IMR-90 (cell line): ENCODE results near the gene MICAL3. TPM values are rescaled to one million over a fixed set of nuclear protein-coding genes. Genes with fewer than 3 reads are reported as not detected.

Source experiments
- ATAC-seq: fragments of 200-7000 bp; cut with Tn5 transposase; 2 replicates; pipeline ENCODE4 v1.9.1; 2020; ENCODE audit warnings: low read depth, mild to moderate bottlenecking, moderate library complexity
- BruUV-seq: library from RNA; stranded (reverse); fragments of 400-500 nt; replicated peaks from 2 replicates; lab custom pipeline; 2021; lab: Mats Ljungman, UMichigan
- CTCF ChIA-PET: fragments of 300-600 bp; formaldehyde crosslinking; extraction: SDS; loops from one replicate; lab custom pipeline; 2021; ENCODE audit warnings: antibody characterized with exemption; lab: Yijun Ruan, JAX
- POLR2A ChIA-PET: fragments of 300-600 bp; sonication (Branson Sonifier 250); formaldehyde crosslinking; loops from one replicate; lab custom pipeline; 2022; ENCODE audit warnings: antibody characterized with exemption; ENCODE audit not compliant: unreplicated experiment; lab: Charles Lee
- DNase-seq: peaks from one replicate; pipeline ENCODE4 v3.0.0; 2013
- H2AFZ ChIP-seq: replicated peaks from 2 replicates; pipeline ENCODE3; 2013; ENCODE audit warnings: low read length, mild to moderate bottlenecking; ENCODE audit not compliant: poor library complexity
- H2AK5ac ChIP-seq: 2 replicates; pipeline ENCODE4 v1.6.1; 2013; ENCODE audit warnings: low read depth, low read length, inconsistent platforms
- H2AK9ac ChIP-seq: replicated peaks from 2 replicates; pipeline ENCODE3; 2013; ENCODE audit warnings: mild to moderate bottlenecking, low read depth, low read length, moderate library complexity; ENCODE audit not compliant: poor library complexity
- H2BK120ac ChIP-seq: 2 replicates; pipeline ENCODE4 v1.6.1; 2013; ENCODE audit warnings: low read depth, low read length, inconsistent platforms
- H2BK15ac ChIP-seq: 3 replicates; pipeline ENCODE4 v1.6.1; 2013; ENCODE audit warnings: low read depth, low read length, inconsistent platforms
- H2BK20ac ChIP-seq: 2 replicates; pipeline ENCODE4 v1.6.1; 2013; ENCODE audit warnings: low read depth, mild to moderate bottlenecking, inconsistent platforms, low read length, moderate library complexity
- H2BK5ac ChIP-seq: 2 replicates; pipeline ENCODE4 v1.6.1; 2013; ENCODE audit warnings: mild to moderate bottlenecking, low read depth, low read length, inconsistent platforms; ENCODE audit not compliant: poor library complexity, severe bottlenecking
- H3K14ac ChIP-seq: replicated peaks from 2 replicates; pipeline ENCODE4 v1.6.1; 2013; ENCODE audit warnings: low read depth, low read length, inconsistent platforms
- H3K18ac ChIP-seq: 2 replicates; pipeline ENCODE4 v1.6.1; 2013; ENCODE audit warnings: low read depth, low read length, control low read depth
- H3K23ac ChIP-seq: 2 replicates; pipeline ENCODE4 v1.6.1; 2013; ENCODE audit warnings: low read depth, low read length, inconsistent platforms
- H3K27ac ChIP-seq: 2 replicates; pipeline ENCODE4 v1.5.1; 2013; ENCODE audit warnings: mild to moderate bottlenecking, control low read depth, low read length; ENCODE audit not compliant: insufficient read depth
- H3K27me3 ChIP-seq: 2 replicates; pipeline ENCODE4 v1.6.1; 2013; ENCODE audit warnings: low read length; ENCODE audit not compliant: control insufficient read depth, insufficient read depth
- H3K36me3 ChIP-seq: 2 replicates; pipeline ENCODE4 v1.6.1; 2013; ENCODE audit warnings: low read length, mixed read lengths; ENCODE audit not compliant: control insufficient read depth, insufficient read depth
- H3K4ac ChIP-seq: 2 replicates; pipeline ENCODE4 v1.6.1; 2013; ENCODE audit warnings: low read depth, low read length, inconsistent platforms
- H3K4me1 ChIP-seq: 2 replicates; pipeline ENCODE4 v1.6.1; 2013; ENCODE audit warnings: low read length, mixed read lengths; ENCODE audit not compliant: control insufficient read depth, insufficient read depth
- H3K4me2 ChIP-seq: 2 replicates; pipeline ENCODE4 v1.6.1; 2013; ENCODE audit warnings: low read depth, mild to moderate bottlenecking, control low read depth, low read length, moderate library complexity
- H3K4me3 ChIP-seq: 2 replicates; pipeline ENCODE4 v1.5.1; 2013; ENCODE audit warnings: low read depth, mild to moderate bottlenecking, control low read depth, low read length, moderate library complexity; ENCODE audit not compliant: insufficient read depth
- H3K56ac ChIP-seq: 2 replicates; pipeline ENCODE4 v1.6.1; 2013; ENCODE audit warnings: low read length, inconsistent platforms; ENCODE audit not compliant: insufficient read depth; ENCODE audit errors: extremely low read depth
- H3K79me1 ChIP-seq, 2 experiments: 2 replicates each; pipeline ENCODE4 v1.6.1; 2013; ENCODE audit warnings: low read length in 2 of 2, inconsistent platforms in 1 of 2, low read depth in 1 of 2
- H3K9ac ChIP-seq: 2 replicates; pipeline ENCODE4 v1.6.1; 2013; ENCODE audit warnings: low read depth, low read length, control low read depth
- H3K9me1 ChIP-seq: 2 replicates; pipeline ENCODE4 v1.6.1; 2013; ENCODE audit warnings: low read length, inconsistent platforms; ENCODE audit not compliant: insufficient read depth
- H3K9me3 ChIP-seq: 2 replicates; pipeline ENCODE4 v1.6.1; 2013; ENCODE audit warnings: low read length; ENCODE audit not compliant: control insufficient read depth, insufficient read depth
- H4K20me1 ChIP-seq: 2 replicates; pipeline ENCODE4 v1.6.1; 2013; ENCODE audit warnings: low read length, inconsistent platforms; ENCODE audit not compliant: insufficient read depth
- H4K5ac ChIP-seq: 2 replicates; pipeline ENCODE4 v1.6.1; 2013; ENCODE audit warnings: mild to moderate bottlenecking, low read depth, low read length, control low read depth
- H4K8ac ChIP-seq, 2 experiments: 2 replicates each; pipeline ENCODE4 v1.6.1; 2013; ENCODE audit warnings: low read depth in 2 of 2, low read length in 2 of 2, control low read depth in 1 of 2, inconsistent platforms in 1 of 2
- H4K91ac ChIP-seq: 2 replicates; pipeline ENCODE4 v1.6.1; 2013; ENCODE audit warnings: low read depth, low read length, inconsistent platforms; ENCODE audit not compliant: insufficient read depth
- BHLHE40 ChIP-seq: fragments of 150-350 bp; IDR thresholded peaks from 2 replicates; pipeline ENCODE4 v1.6.1; 2016; ENCODE audit warnings: mild to moderate bottlenecking, low read depth, low read length
- CEBPB ChIP-seq: IDR thresholded peaks from 2 replicates; pipeline ENCODE4 v1.6.1; 2012; ENCODE audit warnings: low read depth, low read length, improper control_type of control experiment
- CHD1 ChIP-seq: IDR thresholded peaks from 2 replicates; pipeline ENCODE4 v1.6.1; 2012; ENCODE audit warnings: low read depth, low read length, improper control_type of control experiment
- CTCF ChIP-seq: conservative IDR thresholded peaks from 2 replicates; pipeline ENCODE4 v1.5.1; 2012; ENCODE audit warnings: mild to moderate bottlenecking, low read depth, low read length, improper control_type of control experiment
- ELK1 ChIP-seq: fragments of 150-350 bp; IDR thresholded peaks from 2 replicates; pipeline ENCODE4 v1.6.1; 2016; ENCODE audit warnings: low read depth, mild to moderate bottlenecking, low read length, moderate library complexity, borderline replicate concordance
- FOS ChIP-seq: fragments of 150-350 bp; IDR thresholded peaks from 2 replicates; pipeline ENCODE4 v1.6.1; 2016; ENCODE audit warnings: low read depth, low read length
- MAFK ChIP-seq: IDR thresholded peaks from 2 replicates; pipeline ENCODE4 v1.6.1; 2012; ENCODE audit warnings: low read depth, low read length, improper control_type of control experiment
- MAZ ChIP-seq: IDR thresholded peaks from 2 replicates; pipeline ENCODE4 v1.6.1; 2012; ENCODE audit warnings: low read depth, mild to moderate bottlenecking, low read length, improper control_type of control experiment, moderate library complexity, borderline replicate concordance
- MXI1 ChIP-seq: IDR thresholded peaks from 2 replicates; pipeline ENCODE4 v1.6.1; 2012; ENCODE audit warnings: low read depth, mild to moderate bottlenecking, low read length, moderate library complexity, borderline replicate concordance
- NFE2L2 ChIP-seq: fragments of 150-350 bp; IDR thresholded peaks from 2 replicates; pipeline ENCODE4 v1.6.1; 2016; ENCODE audit warnings: low read depth, mild to moderate bottlenecking, low read length
- POLR2A ChIP-seq: IDR thresholded peaks from 2 replicates; pipeline ENCODE4 v1.6.1; 2012; ENCODE audit warnings: mild to moderate bottlenecking, low read depth, low read length
- RAD21 ChIP-seq: IDR thresholded peaks from 2 replicates; pipeline ENCODE4 v1.6.1; 2012; ENCODE audit warnings: low read length, improper control_type of control experiment
- RCOR1 ChIP-seq: IDR thresholded peaks from 2 replicates; pipeline ENCODE4 v1.6.1; 2012; ENCODE audit warnings: mild to moderate bottlenecking, low read length, improper control_type of control experiment; ENCODE audit not compliant: insufficient replicate concordance
- RFX5 ChIP-seq: IDR thresholded peaks from 2 replicates; pipeline ENCODE4 v1.8.0; 2012; ENCODE audit warnings: low read depth, mild to moderate bottlenecking, low read length, moderate library complexity
- SMC3 ChIP-seq: fragments of 150-350 bp; IDR thresholded peaks from 2 replicates; pipeline ENCODE4 v1.6.1; 2016; ENCODE audit warnings: low read depth, mild to moderate bottlenecking, antibody characterized with exemption, low read length, moderate library complexity
- USF2 ChIP-seq: fragments of 150-350 bp; IDR thresholded peaks from 2 replicates; pipeline ENCODE4 v1.6.1; 2017; ENCODE audit warnings: mild to moderate bottlenecking, antibody characterized with exemption, low read length, low read depth
- WGBS, 2 experiments: methylation state at CpG; one replicate each; pipeline versions ENCODE4 v1.1.5 to v1.1.7; 2013; ENCODE audit warnings: missing lambda C conversion rate in 2 of 2; ENCODE audit not compliant: insufficient read length in 1 of 2; ENCODE audit errors: extremely low coverage in 2 of 2; 5-methylcytosine and 5-hydroxymethylcytosine counted together
- dilution Hi-C: fragments of 300-500 bp; cut with HindIII; formaldehyde crosslinking; loops from one replicate; pipeline ENCODE4 v1.14.3; 2018; ENCODE audit warnings: low sequenced_read_pairs; ENCODE audit not compliant: unreplicated experiment
- in situ Hi-C: fragments of 300-500 bp; cut with MboI; formaldehyde crosslinking; loops from 3 replicates; pipeline ENCODE4 v1.14.3; 2019; ENCODE audit warnings: low sequenced_read_pairs, inconsistent platforms, mixed read lengths
- intact Hi-C: fragments of 100-400 bp; cut with micrococcal nuclease; formaldehyde crosslinking; loops from 2 replicates; pipeline ENCODE4 v1.10.0; 2022
- polyA plus RNA-seq, 3 experiments: library from polyadenylated mRNA; depleted of rRNA; stranded (reverse); fragments of >200 nt; gene quantifications; 2 replicates each; pipeline ENCODE4 v1.2.3, GENCODE V29; 2012; ENCODE audit warnings: low replicate concordance in 1 of 3
- total RNA-seq: library from RNA; depleted of rRNA; stranded (reverse); fragments of >200 nt; gene quantifications from 2 replicates; pipeline ENCODE4 v1.2.3, GENCODE V29; 2012

MICAL3 gene
- total and polyA plus RNA-seq, 2 of the 4 experiments (the other 2 are of a cell fraction): 17.6 to 26.8 TPM

DNA sequence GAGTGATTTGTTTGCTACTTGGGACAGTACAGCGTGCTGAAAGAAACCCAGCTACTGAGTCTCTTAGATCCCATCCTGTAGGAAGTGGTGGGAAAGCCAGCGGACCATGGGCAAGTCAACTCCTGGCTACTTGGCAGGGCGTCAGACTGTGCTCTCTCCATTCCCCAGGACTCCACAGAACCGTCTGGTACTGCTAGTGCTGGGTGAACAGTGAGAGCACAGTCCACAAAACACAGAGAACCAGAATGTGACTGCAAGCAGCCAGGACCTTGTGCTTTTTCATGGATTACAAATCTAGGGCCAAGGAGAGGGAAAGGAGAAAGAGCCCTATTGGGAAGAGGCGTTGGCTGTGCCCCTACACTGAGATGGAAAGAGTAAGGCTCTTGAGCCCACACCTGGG lies 260.3 kb downstream of the MICAL3 start:
- H2AFZ ChIP-seq: no peak overlapping the region
- WGBS, 2 experiments: no CpG with 5 or more reads among the region's 5 CpGs
- H3K9ac ChIP-seq: no peak overlapping the region
- H2BK15ac ChIP-seq: no peak overlapping the region
- H4K91ac ChIP-seq: no peak overlapping the region
- DNase-seq (no peak), ATAC-seq (no peak)
- no peak overlapping the region for H2AK5ac ChIP-seq
- H3K79me1 ChIP-seq: peaks cover 19 to 37% of the 10 kb centered on the region in 2 experiments
- CTCF ChIA-PET: no interaction called here
- no peak overlapping the region for H3K4ac ChIP-seq
- H3K4me1 ChIP-seq: peaks cover 2% of the 10 kb centered on the region; the same call in 1 of the 2 replicates
- no peak overlapping the region for H3K23ac ChIP-seq
- dilution Hi-C loops (no loop called here), in situ Hi-C loops (no loop called here), intact Hi-C loops (no loop called here)
- no peak overlapping the region for H2BK20ac ChIP-seq
- H3K4me3 ChIP-seq: no peak overlapping the region
- H3K18ac ChIP-seq: no peak overlapping the region
- no peak overlapping the region for H2BK120ac ChIP-seq
- H4K20me1 ChIP-seq: peaks cover 39% of the 10 kb centered on the region
- no TSS peak for BruUV-seq
- H2AK9ac ChIP-seq: no peak overlapping the region
- no peaks in the 10 kb centered on the region; the same call in 1 of the 2 replicates for H3K9me1 ChIP-seq
- H3K56ac ChIP-seq: no peak overlapping the region
- no peak overlapping the region for H4K5ac ChIP-seq
- H4K8ac ChIP-seq: no peak overlapping the region
- H2BK5ac ChIP-seq: no peak overlapping the region
- POLR2A ChIA-PET: no interaction called here
- H3K36me3 ChIP-seq: no peaks in the 10 kb centered on the region
- no peak overlapping the region for H3K14ac ChIP-seq
- H3K4me2 ChIP-seq: no peak overlapping the region
- no peaks in the 10 kb centered on the region for H3K27me3 ChIP-seq
- no peaks in the 10 kb centered on the region for H3K9me3 ChIP-seq
- H3K27ac ChIP-seq: no peak overlapping the region
- TF ChIP-seq MAFK (no peak), USF2 (no peak), ELK1 (no peak), CTCF (no peak), NFE2L2 (no peak), SMC3 (no peak), RFX5 (no peak), CHD1 (no peak), RCOR1 (no peak), BHLHE40 (no peak), POLR2A (no peak), MXI1 (no peak), RAD21 (no peak), FOS (no peak), MAZ (no peak), CEBPB (no peak)
